Neutrophil (primary cell): ENCODE measurements around the gene ITIH2.
"Not testable (repeated sequence)": the region's sequence is repeated elsewhere in the genome, so short reads cannot be mapped to it uniquely, and the experiment has no call there.

Source experiments
- H3K27ac ChIP-seq: fragments of 200-600 bp; sonication (generic); 2 replicates; pipeline ENCODE4 v1.5.1; 2016; ENCODE audit warnings: mild to moderate bottlenecking, moderate library complexity
- H3K27me3 ChIP-seq: fragments of 200-600 bp; sonication (generic); 2 replicates; pipeline ENCODE4 v1.6.0; 2016; ENCODE audit warnings: mild to moderate bottlenecking
- H3K36me3 ChIP-seq: fragments of 200-600 bp; sonication (generic); 2 replicates; pipeline ENCODE4 v1.5.1; 2017
- H3K4me1 ChIP-seq, 2 experiments: fragments of 200-600 bp in 1 of 2; sonication (generic) in 1 of 2; 1 replicate in 1 of 2; 2 replicates in 1 of 2; pipeline versions ENCODE4 v1.5.1 to v1.6.1; 2013 to 2016; ENCODE audit warnings: low read depth in 1 of 2, low read length in 1 of 2, mild to moderate bottlenecking in 1 of 2, moderate library complexity in 1 of 2; ENCODE audit not compliant: control insufficient read depth in 1 of 2, insufficient read depth in 1 of 2
- H3K4me3 ChIP-seq, 2 experiments: fragments of 200-600 bp in 1 of 2; sonication (generic) in 1 of 2; 1 replicate in 1 of 2; 2 replicates in 1 of 2; pipeline ENCODE4 v1.5.1; 2013 to 2016; ENCODE audit warnings: low read depth in 1 of 2, low read length in 1 of 2, mild to moderate bottlenecking in 1 of 2, moderate library complexity in 1 of 2
- H3K9me3 ChIP-seq: fragments of 200-600 bp; sonication (generic); 2 replicates; pipeline ENCODE4 v1.5.1; 2016
- CTCF ChIP-seq: fragments of 200-600 bp; sonication (generic); IDR thresholded peaks from 2 replicates; pipeline ENCODE4 v1.5.1; 2016; ENCODE audit warnings: antibody characterized with exemption

ITIH2 gene

GRCh38 chr10:7703140-7703539, at the start of gene ITIH2:
TSS of gene ITIH2 (plus strand) at chr10:7703316. CDS start at chr10:7703435, 119 bp downstream.
- Histone ChIP-seq H3K27me3 (peaks cover 59% of the 10 kb centered on the region), H3K4me3 (no peak within 1 kb of the TSS), H3K27ac (no peak within 1 kb of the TSS), H3K4me1 (no peaks in the 10 kb centered on the region), H3K9me3 (no peaks in the 10 kb centered on the region), H3K36me3 (no peaks in the 10 kb centered on the region)
- no peak for TF ChIP-seq CTCF

GRCh38 chr10:7657079-7657478, 46.0 kb upstream of the ITIH2 start:
- not testable (repeated sequence) for H3K36me3 ChIP-seq, H3K4me1 ChIP-seq, H3K27ac ChIP-seq, H3K4me3 ChIP-seq, H3K9me3 ChIP-seq
- H3K27me3 ChIP-seq, result peaks cover 54% of the 10 kb centered on the region

GRCh38 chr10:7657552-7657951, 45.6 kb upstream of the ITIH2 start:
- no peak overlapping the region for H3K4me3 ChIP-seq
- TF ChIP-seq CTCF, result no peak

GRCh38 chr10:7659560-7659959, 43.6 kb upstream of the ITIH2 start:
- Histone ChIP-seq H3K36me3 (no peaks in the 10 kb centered on the region), H3K27ac (no peak overlapping the region), H3K27me3 (peaks cover 58% of the 10 kb centered on the region), H3K9me3 (no peaks in the 10 kb centered on the region), H3K4me1 (no peaks in the 10 kb centered on the region), H3K4me3 (no peak overlapping the region)
- no peak for TF ChIP-seq CTCF

More at GRCh38 chr10:7657552-7657951, 45.6 kb upstream of the ITIH2 start:
- Histone ChIP-seq H3K4me1 (no peaks in the 10 kb centered on the region), H3K27me3 (peaks cover 54% of the 10 kb centered on the region), H3K27ac (no peak overlapping the region), H3K36me3 (no peaks in the 10 kb centered on the region), H3K9me3 (no peaks in the 10 kb centered on the region)

- TF ChIP-seq CTCF, result no peak
- H3K27me3 ChIP-seq, result peaks cover 81% of the 10 kb centered on the region
- H3K4me1 ChIP-seq, result no peaks in the 10 kb centered on the region
- no peak overlapping the region for H3K4me3 ChIP-seq
- no peaks in the 10 kb centered on the region for H3K36me3 ChIP-seq
- no peaks in the 10 kb centered on the region for H3K9me3 ChIP-seq
- no peak overlapping the region for H3K27ac ChIP-seq
These were observed 40.6 kb upstream of the ITIH2 start for GRCh38 chr10:7662522-7662921.

- H3K27me3 ChIP-seq, result peaks cover 100% of the 10 kb centered on the region
These were observed 38.4 kb upstream of the ITIH2 start for GRCh38 chr10:7664707-7665106.

More at GRCh38 chr10:7664707-7665106, 38.4 kb upstream of the ITIH2 start:
- no peaks in the 10 kb centered on the region for H3K4me1 ChIP-seq
- no peaks in the 10 kb centered on the region for H3K9me3 ChIP-seq
- H3K36me3 ChIP-seq, result no peaks in the 10 kb centered on the region
- H3K4me3 ChIP-seq, result no peak overlapping the region
- TF ChIP-seq CTCF, result no peak
- no peak overlapping the region for H3K27ac ChIP-seq
